CD4-positive, CD25-positive, alpha-beta regulatory T cell (primary cell): Measurements from ENCODE around the gene RAI14. TPM values are rescaled to one million over a fixed set of nuclear protein-coding genes. Genes with fewer than 3 reads are reported as not detected.

Experiments used
- ATAC-seq, 2 donors: fragments of 150-1000 bp; cut with Tn5 transposase; one replicate each; pipeline ENCODE4 v1.10.0; 2021; ENCODE audit warnings: low read depth in 2 of 2, moderate number of reproducible peaks in 2 of 2, moderate library complexity in 1 of 2
- DNase-seq, 3 donors: peaks; one replicate each; pipeline versions ENCODE4 v3.0.0 to v3.0.0-alpha.2; 2012 to 2022; ENCODE audit warnings: mixed read lengths in 1 of 3
- H3K27ac ChIP-seq: one replicate; pipeline ENCODE4 v1.7.0; 2013; ENCODE audit warnings: mild to moderate bottlenecking, low read length; ENCODE audit not compliant: insufficient read depth, poor library complexity, severe bottlenecking
- H3K27me3 ChIP-seq: one replicate; pipeline ENCODE4 v1.7.0; 2013; ENCODE audit warnings: low read length; ENCODE audit not compliant: control insufficient read depth, insufficient read depth
- H3K36me3 ChIP-seq: one replicate; pipeline ENCODE4 v1.7.0; 2013; ENCODE audit warnings: mild to moderate bottlenecking, low read length, moderate library complexity; ENCODE audit not compliant: control insufficient read depth, insufficient read depth
- H3K4me1 ChIP-seq: 2 replicates; pipeline ENCODE4 v1.7.0; 2013; ENCODE audit warnings: mild to moderate bottlenecking, low read length; ENCODE audit not compliant: insufficient read depth, control insufficient read depth, poor library complexity, severe bottlenecking
- H3K4me3 ChIP-seq: one replicate; pipeline ENCODE4 v1.7.0; 2013; ENCODE audit warnings: low read depth, mild to moderate bottlenecking, low read length, moderate library complexity
- H3K9me3 ChIP-seq, 2 experiments: 1 replicate in 1 of 2; 2 replicates in 1 of 2; pipeline ENCODE4 v1.7.0; 2013; ENCODE audit warnings: low read length in 2 of 2, mild to moderate bottlenecking in 1 of 2, moderate library complexity in 1 of 2; ENCODE audit not compliant: control insufficient read depth in 2 of 2
- H3K27ac Mint-ChIP-seq, 3 donors: one replicate each; pipeline ENCODE4 v1.8.0; 2020 to 2022; ENCODE audit warnings: mild to moderate bottlenecking in 3 of 3, mixed read lengths in 3 of 3, moderate library complexity in 2 of 3
- H3K27me3 Mint-ChIP-seq: one replicate; pipeline ENCODE4 v1.8.0; 2022; ENCODE audit warnings: mild to moderate bottlenecking, mixed read lengths
- H3K36me3 Mint-ChIP-seq: one replicate; pipeline ENCODE4 v1.8.0; 2020; ENCODE audit warnings: mixed read lengths
- H3K4me1 Mint-ChIP-seq, 4 donors: one replicate each; pipeline ENCODE4 v1.8.0; 2020 to 2022; ENCODE audit warnings: mixed read lengths in 4 of 4, mild to moderate bottlenecking in 1 of 4
- H3K4me3 Mint-ChIP-seq, 4 donors: one replicate each; pipeline ENCODE4 v1.8.0; 2020 to 2022; ENCODE audit warnings: mild to moderate bottlenecking in 4 of 4, mixed read lengths in 4 of 4, moderate library complexity in 3 of 4
- H3K9me3 Mint-ChIP-seq, 7 donors: one replicate each; pipeline ENCODE4 v1.8.0; 2020 to 2022; ENCODE audit warnings: mixed read lengths in 7 of 7, mild to moderate bottlenecking in 3 of 7, moderate library complexity in 2 of 7
- polyA plus RNA-seq, 4 donors: library from polyadenylated mRNA; unstranded; fragments of 300-500 nt; fragmentation: Illumina TruSeq; gene quantifications; one replicate each; pipeline ENCODE4 v1.2.3, GENCODE V29; 2021
- total RNA-seq: library from RNA; stranded (reverse); gene quantifications from one replicate; pipeline ENCODE4 v1.2.3, GENCODE V29; 2022

RAI14 gene
- total and polyA plus RNA-seq, 5 donors from 2014 or later: 0.12 TPM; not detected in 4

GRCh38 chr5:34870382-34870781 lies 214.3 kb downstream of the RAI14 start:
- Mint-ChIP-seq H3K4me1 (no peaks in the 10 kb centered on the region), H3K36me3 (no peaks in the 10 kb centered on the region), H3K4me3 (no peak overlapping the region), H3K27me3 (peaks cover 20% of the 10 kb centered on the region), H3K9me3 (peaks cover 0 to 4% (median 0%) of the 10 kb centered on the region in 7 donors), H3K27ac (no peak overlapping the region)
- Histone ChIP-seq H3K36me3 (no peaks in the 10 kb centered on the region), H3K4me1 (no peaks in the 10 kb centered on the region), H3K4me3 (no peak overlapping the region), H3K27me3 (no peaks in the 10 kb centered on the region), H3K9me3 (no peaks in the 10 kb centered on the region), H3K27ac (no peak overlapping the region)
- ATAC-seq (no peak), DNase-seq (no peak)

GRCh38 chr5:34876275-34876674 lies 220.1 kb downstream of the RAI14 start:
- H3K4me1 Mint-ChIP-seq: no peaks in the 10 kb centered on the region
- Histone ChIP-seq H3K9me3 (peaks cover 2 to 5% of the 10 kb centered on the region in 2 experiments), H3K27ac (no peak overlapping the region), H3K4me1 (no peaks in the 10 kb centered on the region), H3K36me3 (no peaks in the 10 kb centered on the region), H3K4me3 (no peak overlapping the region), H3K27me3 (peaks cover 4% of the 10 kb centered on the region)
- H3K9me3 Mint-ChIP-seq: peaks cover 0 to 18% (median 3%) of the 10 kb centered on the region in 7 donors
- H3K4me3 Mint-ChIP-seq: no peak overlapping the region
- no peak overlapping the region for H3K27ac Mint-ChIP-seq
- ATAC-seq (no peak), DNase-seq (no peak)
- H3K27me3 Mint-ChIP-seq: peaks cover 8% of the 10 kb centered on the region
- H3K36me3 Mint-ChIP-seq: no peaks in the 10 kb centered on the region

GRCh38 chr5:34881246-34881645 lies 225.1 kb downstream of the RAI14 start:
- no peak overlapping the region for H3K27ac Mint-ChIP-seq
- H3K4me3 Mint-ChIP-seq: no peak overlapping the region
- Histone ChIP-seq H3K36me3 (no peaks in the 10 kb centered on the region), H3K9me3 (peaks cover 0 to 2% of the 10 kb centered on the region in 2 experiments), H3K27me3 (peaks cover 6% of the 10 kb centered on the region), H3K27ac (no peak overlapping the region), H3K4me3 (no peak overlapping the region), H3K4me1 (no peaks in the 10 kb centered on the region)
- DNase-seq (no peak), ATAC-seq (no peak)
- peaks cover 0 to 12% (median 4%) of the 10 kb centered on the region in 7 donors for H3K9me3 Mint-ChIP-seq
- H3K36me3 Mint-ChIP-seq: no peaks in the 10 kb centered on the region
- no peaks in the 10 kb centered on the region for H3K4me1 Mint-ChIP-seq
- peaks cover 20% of the 10 kb centered on the region for H3K27me3 Mint-ChIP-seq

Other genes starting within 250 kb of the RAI14 start
- gene TTC23L, start 182.8 kb downstream of the RAI14 start, total RNA-seq: not detected
- gene TTC23L, start 182.8 kb downstream of the RAI14 start, polyA plus RNA-seq: not detected